Vagina (tissue), 2 donors: ENCODE data around the gene CAPN2.

Experiments used
- CTCF ChIP-seq, 3 experiments: fragments of 450-650 bp in 2 of 3; fragments of 200-600 bp in 1 of 3; sonication (generic) in 1 of 3; IDR thresholded peaks; one replicate each; pipeline ENCODE4 v1.5.1; 2017 to 2019; ENCODE audit warnings: antibody characterized with exemption in 3 of 3, mild to moderate bottlenecking in 2 of 3, moderate library complexity in 2 of 3
- POLR2AphosphoS5 ChIP-seq, 2 donors: sonication (generic); formaldehyde crosslinking; IDR thresholded peaks; one replicate each; pipeline ENCODE4 v1.9.0; 2017; ENCODE audit warnings: antibody characterized with exemption in 2 of 2, mild to moderate bottlenecking in 2 of 2, low read depth in 1 of 2; ENCODE audit not compliant: insufficient read depth in 1 of 2

- TF ChIP-seq CTCF (IDR thresholded peaks at IDR 0.05) (no peak), POLR2AphosphoS5 (IDR thresholded peaks at IDR 0.05; ENCODE audit: insufficient read depth in 1 of 2, low read depth in 1 of 2) (no peak)
Observed at GRCh38 chr1:223756806-223757700, 44.7 kb downstream of the CAPN2 start.
